NCI-H2227 treated with DMSO at 0.1 percent for 48 hours (cell line): Measurements from ENCODE around the gene NFIX.

Experiments
- DNase-seq: peaks from one replicate; lab custom pipeline; 2025; lab: John Stamatoyannopoulos, UW

Gene NFIX

GRCh38 chr19:13008926-13009787, 13.9 kb downstream of the NFIX start:
- no peak for DNase-seq

GRCh38 chr19:13010038-13010991, 15.0 kb downstream of the NFIX start:
- DNase-seq = no peak

- DNase-seq = no peak
These were observed 15.8 kb downstream of the NFIX start for GRCh38 chr19:13010992-13011652.

- no peak for DNase-seq
These were observed 16.5 kb downstream of the NFIX start for GRCh38 chr19:13011653-13012389.

GRCh38 chr19:13012390-13012689, 17.1 kb downstream of the NFIX start:
- no peak for DNase-seq

GRCh38 chr19:13012690-13013608, 17.7 kb downstream of the NFIX start:
- DNase-seq = no peak

GRCh38 chr19:13013649-13014048, 18.4 kb downstream of the NFIX start:
- DNase-seq = no peak

- no peak for DNase-seq
These were observed 19.0 kb downstream of the NFIX start for GRCh38 chr19:13014101-13014920.

- DNase-seq = no peak
These were observed 19.6 kb downstream of the NFIX start for GRCh38 chr19:13014921-13015280.

GRCh38 chr19:13015361-13016223, 20.3 kb downstream of the NFIX start:
- no peak for DNase-seq

GRCh38 chr19:13016245-13016627, 21.0 kb downstream of the NFIX start:
- no peak for DNase-seq

GRCh38 chr19:13016628-13017305, 21.5 kb downstream of the NFIX start:
- DNase-seq = no peak

GRCh38 chr19:13017306-13018034, 22.2 kb downstream of the NFIX start:
- no peak for DNase-seq

GRCh38 chr19:13018035-13018914, 23.0 kb downstream of the NFIX start:
- no peak for DNase-seq

GRCh38 chr19:13019332-13019731, 24.1 kb downstream of the NFIX start:
- DNase-seq = no peak

- no peak for DNase-seq
These were observed 24.7 kb downstream of the NFIX start for GRCh38 chr19:13020002-13020414.
